Measurements from ENCODE around the gene TM4SF20. TPM values are rescaled to one million over a fixed set of nuclear protein-coding genes. Genes with fewer than 3 reads are reported as not detected.

The TM4SF20 gene
- total and polyA plus RNA-seq, 10 of the 15 experiments (the other 5 are each of a cell fraction or from before 2014, with no cell fraction given): 0.04 to 0.07 TPM; not detected in 8

DNA sequence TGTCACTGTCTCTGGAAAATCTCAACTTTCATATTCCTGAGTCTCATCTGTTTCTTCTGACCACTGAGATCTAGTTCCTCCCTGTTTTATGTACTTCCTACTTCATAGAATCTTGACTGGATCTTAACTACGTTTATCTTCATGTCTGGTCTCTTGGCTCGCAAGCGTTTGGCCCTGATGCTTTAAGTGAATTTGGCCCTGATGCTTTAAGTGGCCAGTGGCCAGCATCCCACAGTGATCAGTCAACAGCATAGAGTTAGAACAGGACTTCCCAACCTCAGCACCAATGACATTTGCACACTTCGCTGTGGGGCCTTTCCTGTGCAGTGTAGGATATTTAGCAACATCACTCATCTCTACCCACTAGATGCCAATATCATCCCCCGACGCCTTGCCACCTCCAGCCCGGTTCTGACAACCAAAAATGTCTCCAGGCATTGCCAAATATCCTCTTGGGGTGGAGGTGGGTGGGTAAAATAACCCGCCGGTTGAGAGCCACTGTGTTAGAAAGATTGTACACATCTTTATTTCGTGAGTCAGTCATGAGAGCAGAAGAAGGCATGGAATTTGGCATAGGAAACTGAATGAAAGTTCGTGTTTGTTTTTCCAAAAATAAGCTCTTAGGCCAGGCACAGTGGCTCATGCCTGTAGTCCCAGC is 12.2 kb downstream of the TM4SF20 start:
- no peak overlapping the region for H2AFZ ChIP-seq (ENCODE audit: control insufficient read depth, low read depth, low read length)
- no peak overlapping the region for H3K9ac ChIP-seq (ENCODE audit: control insufficient read depth, insufficient read depth, low read length)
- no peak overlapping the region for H3K4me2 ChIP-seq (ENCODE audit: control insufficient read depth, insufficient read depth)
- ATAC-seq (no peak), FAIRE-seq (no peak), DNase-seq (ENCODE audit: low read depth, low spot score) (no peak)
- H4K20me1 ChIP-seq (ENCODE audit: control insufficient read depth, insufficient read depth): no peaks in the 10 kb centered on the region
- POLR2A ChIA-PET: interaction anchor here (0.7 kb wide), 1 partner anchor 119 kb away, joined by 3 read pairs; no protein-coding TSS in a partner anchor
- TF ChIP-seq KLF5 (IDR thresholded peaks at IDR 0.05; ENCODE audit: partially characterized antibody): no peak
- TF ChIP-seq CHD4 (IDR thresholded peaks at IDR 0.05): no peak
- no peak for TF ChIP-seq IRF4 (IDR thresholded peaks at IDR 0.05; ENCODE audit: low read depth, low read length)
- no peak for TF ChIP-seq LARP7 (IDR thresholded peaks at IDR 0.05)
- TF ChIP-seq RB1 (IDR thresholded peaks at IDR 0.05; ENCODE audit: borderline replicate concordance): no peak
- no peak for TF ChIP-seq YBX1 (IDR thresholded peaks at IDR 0.05)
- no peak for TF ChIP-seq HDGF (IDR thresholded peaks at IDR 0.05)
- TF ChIP-seq MYC (IDR thresholded peaks at IDR 0.05; ENCODE audit: insufficient read depth, insufficient read length, insufficient replicate concordance, low read length, severe bottlenecking): no peak
- TF ChIP-seq, protein P1, sequence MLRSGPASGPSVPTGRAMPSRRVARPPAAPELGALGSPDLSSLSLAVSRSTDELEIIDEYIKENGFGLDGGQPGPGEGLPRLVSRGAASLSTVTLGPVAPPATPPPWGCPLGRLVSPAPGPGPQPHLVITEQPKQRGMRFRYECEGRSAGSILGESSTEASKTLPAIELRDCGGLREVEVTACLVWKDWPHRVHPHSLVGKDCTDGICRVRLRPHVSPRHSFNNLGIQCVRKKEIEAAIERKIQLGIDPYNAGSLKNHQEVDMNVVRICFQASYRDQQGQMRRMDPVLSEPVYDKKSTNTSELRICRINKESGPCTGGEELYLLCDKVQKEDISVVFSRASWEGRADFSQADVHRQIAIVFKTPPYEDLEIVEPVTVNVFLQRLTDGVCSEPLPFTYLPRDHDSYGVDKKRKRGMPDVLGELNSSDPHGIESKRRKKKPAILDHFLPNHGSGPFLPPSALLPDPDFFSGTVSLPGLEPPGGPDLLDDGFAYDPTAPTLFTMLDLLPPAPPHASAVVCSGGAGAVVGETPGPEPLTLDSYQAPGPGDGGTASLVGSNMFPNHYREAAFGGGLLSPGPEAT (IDR thresholded peaks at IDR 0.05; ENCODE audit: low read depth): no peak
- no peak for TF ChIP-seq ZNF384 (IDR thresholded peaks at IDR 0.05; ENCODE audit: borderline replicate concordance, low read depth, low read length)
- TF ChIP-seq JUNB (IDR thresholded peaks at IDR 0.05): no peak
- no peak for TF ChIP-seq RBBP5 (conservative IDR thresholded peaks at IDR 0.05)
- TF ChIP-seq HDAC6 (IDR thresholded peaks at IDR 0.05; ENCODE audit: unreplicated experiment): no peak
- no peak for TF ChIP-seq ZBTB40 (IDR thresholded peaks at IDR 0.05; ENCODE audit: borderline replicate concordance)
- intact Hi-C loops (cut with micrococcal nuclease; ENCODE audit: unreplicated experiment) (no loop called here), in situ Hi-C loops (cut with MboI) (no loop called here)
- BruUV-seq (replicated peaks): no TSS peak
- H3K4me1 ChIP-seq (ENCODE audit: control insufficient read depth, insufficient read depth, low read length): no peaks in the 10 kb centered on the region
- H3K4me3 ChIP-seq: no peak overlapping the region
- H3K9me3 ChIP-seq (replicated peaks; ENCODE audit: control insufficient read depth, insufficient read depth, low read length): no peaks in the 10 kb centered on the region
- no peak overlapping the region for H3K27ac ChIP-seq (ENCODE audit: control insufficient read depth, insufficient read depth)
- 58% methylated on average over 11 of the region's 11 CpGs for WGBS (ENCODE audit: insufficient coverage, insufficient replicate concordance, low lambda C conversion rate, missing lambda C conversion rate)
- CTCF ChIA-PET: no interaction called here
- SMC1A ChIA-PET (ENCODE audit: uncharacterized antibody, unreplicated experiment): no interaction called here
- H3K27me3 ChIP-seq (replicated peaks in 1 of 2; ENCODE audit: control insufficient read depth in 2 of 2, insufficient read depth in 2 of 2, low read length in 1 of 2): no peaks in the 10 kb centered on the region
- H3K36me3 ChIP-seq (ENCODE audit: control insufficient read depth in 2 of 2, insufficient read depth in 2 of 2, low read length in 1 of 2): no peaks in the 10 kb centered on the region
- no peaks in the 10 kb centered on the region for H3K79me2 ChIP-seq (ENCODE audit: control insufficient read depth, insufficient read depth, low read length)
- RAD21 ChIA-PET (ENCODE audit: unreplicated experiment): no interaction called here

Data from GM12878 (cell line).